ENCODE results near the gene POFUT1. TPM values are rescaled to one million over a fixed set of nuclear protein-coding genes. Genes with fewer than 3 reads are reported as not detected.
"Not testable (repeated sequence)": the region's sequence is repeated elsewhere in the genome, so short reads cannot be mapped to it uniquely, and the experiment has no call there.

Gene POFUT1
- total and polyA plus RNA-seq, 12 donors: 9.7 to 32.9 (median 27.4) TPM

DNA sequence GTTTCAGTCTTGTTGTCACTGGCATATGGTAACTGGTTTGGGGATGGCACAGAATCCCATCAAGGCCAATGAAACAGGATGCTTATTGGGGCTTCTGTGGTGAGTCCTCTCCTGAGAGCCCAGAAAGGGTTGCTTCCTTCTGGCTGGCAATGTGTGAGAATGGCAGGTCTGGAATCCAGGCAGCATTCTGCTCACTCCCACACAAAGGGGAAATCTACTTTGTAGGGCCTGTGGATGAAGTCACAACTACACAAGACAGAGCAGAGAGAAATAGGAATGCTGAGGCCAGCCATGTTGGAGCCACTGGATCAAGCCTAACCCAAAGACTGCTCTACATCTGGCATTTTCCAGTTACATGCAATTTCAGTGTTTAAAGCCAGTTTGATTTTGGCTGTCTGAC lies 15.8 kb upstream of the POFUT1 start:
- H3K9me3 ChIP-seq: no peaks in the 10 kb centered on the region
- H3K27me3 ChIP-seq: no peaks in the 10 kb centered on the region
- no peak overlapping the region for H3K4me3 ChIP-seq
- DNase-seq (no peak), ATAC-seq (no peak)
- H3K36me3 ChIP-seq: peaks cover 0 to 35% (median 17%) of the 10 kb centered on the region in 9 donors
- peaks cover 0 to 63% (median 35%) of the 10 kb centered on the region in 9 donors for H3K4me1 ChIP-seq
- TF ChIP-seq, protein P1, sequence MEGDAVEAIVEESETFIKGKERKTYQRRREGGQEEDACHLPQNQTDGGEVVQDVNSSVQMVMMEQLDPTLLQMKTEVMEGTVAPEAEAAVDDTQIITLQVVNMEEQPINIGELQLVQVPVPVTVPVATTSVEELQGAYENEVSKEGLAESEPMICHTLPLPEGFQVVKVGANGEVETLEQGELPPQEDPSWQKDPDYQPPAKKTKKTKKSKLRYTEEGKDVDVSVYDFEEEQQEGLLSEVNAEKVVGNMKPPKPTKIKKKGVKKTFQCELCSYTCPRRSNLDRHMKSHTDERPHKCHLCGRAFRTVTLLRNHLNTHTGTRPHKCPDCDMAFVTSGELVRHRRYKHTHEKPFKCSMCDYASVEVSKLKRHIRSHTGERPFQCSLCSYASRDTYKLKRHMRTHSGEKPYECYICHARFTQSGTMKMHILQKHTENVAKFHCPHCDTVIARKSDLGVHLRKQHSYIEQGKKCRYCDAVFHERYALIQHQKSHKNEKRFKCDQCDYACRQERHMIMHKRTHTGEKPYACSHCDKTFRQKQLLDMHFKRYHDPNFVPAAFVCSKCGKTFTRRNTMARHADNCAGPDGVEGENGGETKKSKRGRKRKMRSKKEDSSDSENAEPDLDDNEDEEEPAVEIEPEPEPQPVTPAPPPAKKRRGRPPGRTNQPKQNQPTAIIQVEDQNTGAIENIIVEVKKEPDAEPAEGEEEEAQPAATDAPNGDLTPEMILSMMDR (IDR thresholded peaks at IDR 0.05): no peak
- intact Hi-C loops (cut with DNase I): loop anchor here in 1 of 10 donors (5.0 kb wide), 1 partner anchor 35 kb away; no protein-coding TSS in a partner anchor
- H3K27ac ChIP-seq: peak overlapping the region in 1 of 10 donors; percentile 16

DNA sequence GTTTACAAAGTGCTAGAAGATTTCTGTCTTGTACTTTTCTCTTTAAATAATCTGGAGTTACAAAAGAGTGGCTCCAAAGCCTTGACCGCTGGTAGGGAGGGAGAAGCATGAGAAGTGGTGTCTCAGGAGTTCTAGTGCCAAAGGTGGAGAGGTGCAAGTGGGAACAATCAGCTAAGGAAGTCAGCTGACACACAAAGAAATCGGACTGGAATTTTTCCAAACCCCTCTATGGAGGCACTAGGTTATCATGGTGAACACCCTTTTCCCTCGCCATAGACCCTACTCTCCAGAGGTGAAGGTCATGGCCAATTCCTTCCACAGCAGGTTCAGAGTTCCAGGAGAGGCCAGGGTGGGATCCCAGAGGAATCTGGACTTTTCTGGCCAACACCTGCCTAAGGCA lies 15.0 kb upstream of the POFUT1 start:
- Histone ChIP-seq H3K27ac (peak overlapping the region in 2 of 10 donors; percentile 22 to 37), H3K36me3 (peaks cover 0 to 43% (median 25%) of the 10 kb centered on the region in 9 donors), H3K4me3 (no peak overlapping the region), H3K4me1 (peaks cover 0 to 63% (median 35%) of the 10 kb centered on the region in 9 donors), H3K9me3 (no peaks in the 10 kb centered on the region), H3K27me3 (no peaks in the 10 kb centered on the region)
- intact Hi-C loops (cut with DNase I): loop anchor here in 1 of 10 donors (5.0 kb wide), 1 partner anchor 35 kb away; no protein-coding TSS in a partner anchor
- ATAC-seq (peak in 2 of 8 donors; percentile 7 to 31), DNase-seq (no peak)
- TF ChIP-seq, protein P1 (IDR thresholded peaks at IDR 0.05): no peak
- 30 to 34% methylated on average over 3 of the region's 3 CpGs for WGBS, 2 donors

GRCh38 chr20:32193336-32193735 lies 14.3 kb upstream of the POFUT1 start:
- not testable (repeated sequence) for H3K4me3 ChIP-seq, H3K9me3 ChIP-seq, ATAC-seq, H3K27me3 ChIP-seq, DNase-seq
- H3K4me1 ChIP-seq: peaks cover 0 to 60% (median 35%) of the 10 kb centered on the region in 9 donors
- WGBS, 2 donors: 85 to 92% methylated on average over 5 of the region's 5 CpGs
- peak overlapping the region in 2 of 10 donors; percentile 31 to 37 for H3K27ac ChIP-seq
- intact Hi-C loops (cut with DNase I): loop anchor here in 1 of 10 donors (5.0 kb wide), 1 partner anchor 36 kb away; no protein-coding TSS in a partner anchor
- H3K36me3 ChIP-seq: peaks cover 0 to 49% (median 28%) of the 10 kb centered on the region in 9 donors

DNA sequence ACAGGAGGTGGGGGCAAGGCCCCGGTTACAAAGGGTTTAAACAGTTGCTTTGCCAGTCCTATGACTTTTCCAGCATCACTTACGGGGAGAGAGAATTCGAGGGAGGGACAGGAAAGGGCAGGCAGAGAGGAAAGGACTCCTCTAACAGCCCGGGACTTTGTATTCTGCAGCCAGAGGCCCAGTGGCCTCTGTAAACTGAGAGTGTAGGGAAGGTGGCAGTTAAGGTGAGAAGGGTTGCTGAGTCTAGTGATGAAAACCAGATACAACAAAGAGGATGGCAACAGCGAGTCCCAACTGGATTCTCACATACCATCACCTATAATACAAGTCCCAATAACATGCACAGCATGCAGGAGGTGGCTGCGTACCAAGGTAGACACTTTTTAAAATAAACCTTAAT lies 13.7 kb upstream of the POFUT1 start:
- H3K4me3 ChIP-seq: no peak overlapping the region
- H3K36me3 ChIP-seq: peaks cover 0 to 56% (median 33%) of the 10 kb centered on the region in 9 donors
- no peaks in the 10 kb centered on the region for H3K27me3 ChIP-seq
- H3K9me3 ChIP-seq: no peaks in the 10 kb centered on the region
- TF ChIP-seq, protein P1 (IDR thresholded peaks at IDR 0.05): no peak
- peak overlapping the region in 3 of 10 donors; percentile 9 to 31 (median 28) for H3K27ac ChIP-seq
- no peak for DNase-seq
- intact Hi-C loops (cut with DNase I): loop anchor here in 1 of 10 donors (5.0 kb wide), 1 partner anchor 37 kb away; no protein-coding TSS in a partner anchor
- H3K4me1 ChIP-seq: peaks cover 0 to 60% (median 33%) of the 10 kb centered on the region in 9 donors
- peak in 2 of 8 donors; percentile 15 to 28 for ATAC-seq
- WGBS, 2 donors: 49 to 57% methylated on average over 6 of the region's 6 CpGs

- Histone ChIP-seq H3K4me3 (no peak overlapping the region), H3K27ac (no peak overlapping the region), H3K36me3 (peaks cover 0 to 72% (median 47%) of the 10 kb centered on the region in 9 donors), H3K27me3 (no peaks in the 10 kb centered on the region), H3K9me3 (no peaks in the 10 kb centered on the region), H3K4me1 (peaks cover 0 to 53% (median 26%) of the 10 kb centered on the region in 9 donors)
- intact Hi-C loops (cut with DNase I): no loop called here
- TF ChIP-seq, protein P1 (IDR thresholded peaks at IDR 0.05): no peak
- 77% methylated on average over 7 of the region's 7 CpGs for WGBS, 2 donors
- ATAC-seq: no peak
- no peak for DNase-seq
These were observed 12.1 kb upstream of the POFUT1 start for GRCh38 chr20:32195581-32195980.

- Histone ChIP-seq H3K36me3 (peaks cover 0 to 82% (median 53%) of the 10 kb centered on the region in 9 donors), H3K4me1 (peaks cover 3 to 48% (median 27%) of the 10 kb centered on the region in 9 donors)
- H3K27ac ChIP-seq; ATAC-seq; DNase-seq; H3K4me3 ChIP-seq; intact Hi-C loops (cut with DNase I); H3K9me3 ChIP-seq; H3K27me3 ChIP-seq: not testable (repeated sequence)
- WGBS, 2 donors: 94% methylated on average over 11 of the region's 11 CpGs
These were observed 11.1 kb upstream of the POFUT1 start for GRCh38 chr20:32196613-32197012.

DNA sequence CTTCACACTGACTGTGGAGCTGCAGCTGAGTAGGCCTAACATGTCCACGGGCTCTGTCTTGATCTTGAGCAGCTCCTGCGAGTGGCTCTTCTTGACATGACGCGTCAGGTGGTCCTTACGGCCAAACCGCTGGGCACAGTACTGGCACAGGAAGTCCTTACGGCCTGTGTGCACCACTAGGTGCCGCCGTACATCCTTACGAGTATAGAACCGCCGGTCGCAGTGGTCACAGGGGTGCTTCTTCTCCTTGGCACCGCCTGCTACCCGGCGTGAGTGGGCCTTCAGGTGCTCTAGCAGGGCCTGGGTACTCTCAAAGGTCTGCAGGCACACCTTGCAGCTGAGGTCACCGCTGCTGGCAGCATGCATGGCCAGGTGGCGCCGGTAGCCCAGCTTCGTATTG lies 10.5 kb upstream of the POFUT1 start:
- H3K27me3 ChIP-seq; H3K9me3 ChIP-seq; DNase-seq; intact Hi-C loops (cut with DNase I); H3K27ac ChIP-seq; H3K4me3 ChIP-seq: not testable (repeated sequence)
- peak in 2 of 8 donors; percentile 15 to 26 for ATAC-seq
- Histone ChIP-seq H3K4me1 (peaks cover 8 to 48% (median 30%) of the 10 kb centered on the region in 9 donors), H3K36me3 (peaks cover 0 to 87% (median 53%) of the 10 kb centered on the region in 9 donors)
- WGBS, 2 donors: 85 to 92% methylated on average over 20 of the region's 20 CpGs

Measured in heart right ventricle (tissue), 16 donors.